NCI-H460 (cell line): ENCODE results near the gene LIX1L. TPM values are rescaled to one million over a fixed set of nuclear protein-coding genes. Genes with fewer than 3 reads are reported as not detected.

Experiments used
- DNase-seq: peaks from one replicate; pipeline ENCODE4 v3.0.0-alpha.2; 2016; ENCODE audit warnings: low read depth; ENCODE audit errors: extremely low read depth
- total RNA-seq: library from RNA; depleted of rRNA; stranded (reverse); fragments of >200 nt; shearing (Covaris generic); gene quantifications from 2 replicates; pipeline ENCODE4 v1.2.3, GENCODE V29; 2014

Gene LIX1L
- total RNA-seq, 1 experiment from 2014 or later: 51.0 TPM

DNA sequence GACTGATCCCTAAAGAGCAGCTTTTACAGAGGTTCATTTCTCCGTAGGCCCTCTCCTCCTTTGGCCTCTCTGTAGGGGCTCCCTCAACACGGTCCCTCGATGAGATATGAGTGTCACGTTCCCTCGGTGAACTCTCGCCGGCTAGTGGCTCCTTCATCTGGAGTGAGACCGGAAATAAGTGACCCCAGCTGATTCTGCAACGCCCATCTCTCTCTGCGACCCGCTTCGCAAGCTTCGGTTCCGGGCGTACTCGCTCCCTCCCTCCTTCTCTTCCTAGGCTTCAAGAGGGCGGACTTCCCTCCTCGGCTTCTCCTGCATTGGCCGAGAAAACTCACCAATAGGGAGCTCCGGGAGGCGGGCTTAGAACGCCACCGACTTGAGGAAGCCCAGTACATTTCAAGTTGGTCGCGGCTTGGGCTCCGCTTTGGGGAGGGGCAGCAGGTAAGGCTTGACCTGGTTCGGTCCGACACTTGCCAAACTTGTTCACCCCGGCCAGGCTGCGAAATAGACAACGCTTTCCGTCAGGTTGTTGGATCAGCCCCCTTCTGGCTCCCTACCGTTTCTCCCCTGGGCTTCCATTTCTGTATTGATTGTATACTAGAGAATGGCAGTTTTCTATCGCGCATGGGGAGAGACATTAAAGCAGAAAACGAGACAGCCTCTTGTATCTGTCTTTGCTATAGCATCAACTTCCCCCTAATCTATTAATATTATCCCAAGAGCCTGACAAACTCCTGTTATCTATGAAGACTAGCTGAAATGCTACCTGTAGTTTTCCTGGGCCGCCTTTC lies 6.7 kb upstream of the LIX1L start, which contains the start of the genes ANKRD34A and POLR3GL:
TSS of gene ANKRD34A (minus strand) at position 248 of the 791 bp plus-strand sequence. CDS start 2,816 bp downstream, outside the sequence.
TSS of gene POLR3GL (plus strand) at position 363 of the 791 bp plus-strand sequence. CDS start 10,176 bp downstream, outside the sequence.
- DNase-seq: peak; percentile 96

DNA sequence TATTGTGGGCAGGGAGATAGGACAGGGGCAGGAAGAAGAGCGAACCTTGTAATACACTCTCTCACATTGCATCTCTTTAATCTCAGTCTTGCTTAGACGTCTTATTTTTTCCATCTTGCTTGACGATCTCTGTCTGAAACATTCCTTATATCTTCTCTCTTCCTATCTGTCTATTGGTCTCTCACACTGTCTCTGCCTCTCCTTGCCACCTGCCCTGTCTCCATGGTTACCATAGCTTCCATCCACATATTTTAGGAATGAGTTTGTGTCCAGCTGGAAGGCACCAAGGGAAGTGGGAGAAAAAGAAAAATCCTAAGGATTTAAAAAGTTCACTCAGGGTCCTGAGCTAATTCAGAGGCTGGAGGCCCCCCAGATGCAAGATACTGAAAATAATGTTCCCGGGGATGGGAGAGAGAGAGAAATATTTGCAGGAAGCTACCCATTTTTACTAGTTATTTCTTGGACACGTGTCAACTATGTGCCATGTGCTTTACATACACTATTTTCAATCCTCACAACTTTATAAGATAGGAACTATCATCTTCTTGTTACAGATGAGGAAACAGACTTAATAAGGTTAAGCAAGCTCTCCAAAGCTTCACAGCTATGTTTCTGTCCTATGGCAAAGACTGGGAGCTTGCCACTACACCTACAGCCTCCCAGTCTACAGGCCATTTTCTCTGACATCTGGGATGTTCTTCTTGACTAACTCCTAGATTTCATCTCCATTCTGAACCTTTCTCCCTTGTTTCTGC lies 5.6 kb upstream of the LIX1L start:
- no peak for DNase-seq

GRCh38 chr1:145962157-145963102 lies 4.6 kb upstream of the LIX1L start:
- DNase-seq: no peak

DNA sequence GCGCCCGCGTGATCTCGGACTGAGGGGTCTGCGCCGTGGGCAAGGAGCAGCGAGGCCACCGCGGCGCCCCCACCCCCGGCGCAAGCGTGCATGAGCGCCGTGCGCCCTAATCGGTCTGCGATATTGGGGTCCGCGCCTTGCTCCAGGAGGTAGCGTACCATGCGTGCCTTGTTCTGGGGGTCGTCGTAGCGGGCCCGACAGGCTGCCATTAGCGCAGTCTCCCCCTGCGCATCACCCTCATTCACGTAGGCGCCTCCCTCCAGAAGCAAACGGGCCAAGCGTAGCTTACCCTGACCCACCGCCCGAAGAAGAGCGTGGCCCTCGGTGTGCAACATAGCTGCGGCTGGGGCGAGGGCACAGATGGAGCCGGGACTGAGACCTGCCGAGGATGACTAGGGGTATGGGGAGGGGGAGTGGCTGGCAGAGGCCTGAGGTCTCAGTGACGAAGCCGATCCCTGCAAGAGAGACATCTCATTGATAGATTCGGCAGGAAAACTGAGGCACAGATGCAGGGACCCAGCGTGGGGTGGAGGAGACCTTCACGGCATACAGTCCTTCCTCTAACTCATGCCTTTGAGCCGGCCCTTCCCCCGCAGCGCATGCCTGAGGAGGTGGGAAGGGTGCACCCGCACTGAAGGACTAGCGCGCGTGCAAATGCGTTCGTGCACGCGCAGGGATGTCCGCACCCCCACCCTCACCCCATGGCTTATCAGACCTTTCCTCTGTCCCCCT lies 3.8 kb upstream of the LIX1L start:
- no peak for DNase-seq

DNA sequence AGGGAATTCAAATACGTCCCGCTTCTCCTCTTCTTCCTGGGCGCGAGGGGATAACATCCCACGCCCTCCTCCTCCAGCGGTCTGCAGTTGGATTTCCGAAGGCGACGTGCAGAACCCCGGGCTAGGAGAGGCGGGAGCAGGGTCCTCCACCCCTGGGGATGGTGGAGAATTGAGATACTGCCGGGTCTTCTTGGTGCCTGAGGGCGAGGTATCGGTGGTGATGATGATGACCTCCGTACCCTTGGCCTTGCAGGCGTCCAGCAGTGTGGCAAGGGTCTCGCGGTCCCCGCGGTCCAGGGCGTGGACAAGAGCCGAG lies 3.2 kb upstream of the LIX1L start:
- DNase-seq: no peak

GRCh38 chr1:145960468-145961108 lies 2.8 kb upstream of the LIX1L start:
- no peak for DNase-seq

GRCh38 chr1:145959957-145960467 lies 2.2 kb upstream of the LIX1L start:
- no peak for DNase-seq

DNA sequence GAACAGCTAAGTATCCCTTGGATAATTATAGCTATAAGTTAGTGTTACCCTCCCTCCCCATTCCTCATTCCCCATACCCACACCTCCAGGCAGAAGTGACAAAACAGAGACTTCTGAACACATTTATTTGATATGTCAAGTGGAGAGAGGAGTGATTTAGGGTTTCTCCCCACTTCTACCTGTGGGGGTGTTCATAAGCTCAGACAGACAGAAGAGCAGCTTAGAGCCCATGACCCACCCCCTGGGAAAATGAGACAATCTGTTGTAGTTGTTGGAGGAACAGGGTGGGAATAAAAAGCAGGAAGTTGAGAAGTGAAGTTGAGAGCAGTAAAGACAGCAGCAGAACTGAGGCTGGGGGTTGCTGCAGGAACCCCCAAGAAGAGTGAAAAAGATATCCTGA lies 1.5 kb upstream of the LIX1L start:
- DNase-seq: no peak

- no peak for DNase-seq
Measured at GRCh38 chr1:145958734-145959133, 917 bp upstream of the LIX1L start.

DNA sequence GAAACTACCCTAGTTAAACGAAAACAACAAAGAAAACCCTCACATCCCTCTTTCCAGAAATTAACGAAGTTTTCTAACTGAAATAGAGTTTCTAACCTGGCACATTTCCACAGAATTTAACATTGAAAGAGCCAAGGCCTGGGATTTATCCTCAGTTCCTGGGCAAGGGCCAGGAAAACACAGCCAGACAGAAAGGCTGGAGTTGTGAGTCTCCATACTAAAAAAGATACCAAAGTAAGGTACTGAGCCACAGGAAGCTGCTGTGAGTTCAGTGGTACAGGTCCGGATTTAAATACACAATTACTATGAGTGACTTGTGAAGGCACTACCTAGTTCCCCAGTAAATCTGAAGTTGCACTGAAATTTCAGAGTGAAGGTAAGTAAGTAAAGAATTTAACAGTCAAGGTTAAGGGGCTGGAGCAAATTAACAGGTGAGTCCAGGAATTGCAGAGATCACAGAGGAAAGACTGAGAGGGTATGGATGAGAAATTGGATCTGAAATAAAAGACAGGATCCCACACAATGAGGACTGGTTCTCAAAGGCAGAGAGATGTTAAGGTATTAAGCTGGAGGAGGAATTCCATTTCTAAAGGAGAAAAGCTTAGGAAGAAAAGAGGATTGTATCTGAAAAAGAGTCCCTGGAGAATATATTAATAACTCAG lies 905 bp downstream of the LIX1L start:
- no peak for DNase-seq

DNA sequence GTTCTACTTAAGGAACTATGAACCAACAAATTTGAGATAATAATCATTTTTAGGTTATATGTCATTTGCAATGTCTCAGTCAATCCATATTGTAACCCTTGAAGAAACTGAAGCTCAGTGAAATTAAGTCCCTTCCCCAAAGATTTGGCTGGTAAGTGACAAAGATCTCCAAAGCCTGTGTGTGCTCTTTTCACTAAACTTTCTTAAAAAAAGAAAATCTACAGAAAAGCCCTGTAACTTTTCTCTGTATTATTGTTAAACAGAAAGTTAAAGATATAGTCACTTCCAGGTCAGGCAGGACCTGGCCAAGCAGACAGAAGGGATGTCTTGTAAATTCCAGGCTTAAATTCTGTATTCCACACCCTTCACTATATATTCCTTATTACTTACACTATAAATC lies 1.5 kb downstream of the LIX1L start:
- no peak for DNase-seq

DNA sequence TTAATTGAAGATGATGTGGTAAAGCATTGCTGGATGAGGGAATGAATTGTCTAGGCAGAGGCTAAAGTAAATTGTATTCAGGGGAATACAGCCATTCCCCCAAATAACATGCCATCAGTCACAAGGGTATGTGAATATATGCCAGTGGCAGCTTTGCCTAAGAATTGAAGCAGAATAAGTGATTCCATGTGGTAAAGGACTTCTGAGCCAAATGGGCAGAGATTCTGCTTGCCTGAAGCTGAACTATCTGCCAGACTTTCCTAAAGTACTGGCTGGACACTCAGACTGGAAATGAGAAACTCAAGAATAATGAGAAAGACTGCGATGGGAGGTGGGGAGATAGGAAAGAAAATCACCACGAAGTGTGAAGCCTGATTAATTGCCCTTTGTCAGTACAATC lies 2.4 kb downstream of the LIX1L start:
- DNase-seq: no peak

- no peak for DNase-seq
Measured at GRCh38 chr1:145953861-145954260, 4.0 kb downstream of the LIX1L start.

GRCh38 chr1:145952903-145953302 lies 4.9 kb downstream of the LIX1L start:
- no peak for DNase-seq

- DNase-seq: no peak
Measured at GRCh38 chr1:145951526-145951925, 6.3 kb downstream of the LIX1L start.

- no peak for DNase-seq
Measured at GRCh38 chr1:145949219-145949618, 8.6 kb downstream of the LIX1L start.

DNA sequence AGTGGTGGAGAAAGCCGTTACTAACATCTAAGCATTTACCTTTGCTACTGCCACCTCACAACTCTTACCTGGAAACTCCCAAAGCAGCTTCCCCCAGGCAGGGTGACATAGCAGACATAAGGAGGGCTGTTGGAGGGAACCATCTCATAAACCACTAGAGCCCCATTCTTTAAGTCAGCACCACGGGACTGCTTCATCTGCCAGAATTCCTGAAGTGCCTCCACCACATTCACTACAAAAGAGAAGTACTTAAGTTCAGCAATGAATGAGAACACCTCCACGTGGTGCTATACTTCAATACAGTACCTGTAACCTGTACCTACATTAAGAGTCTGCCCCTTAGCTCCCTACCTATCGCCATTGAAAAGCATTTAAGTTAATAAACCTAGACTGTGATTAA lies 10.3 kb downstream of the LIX1L start:
- no peak for DNase-seq

DNA sequence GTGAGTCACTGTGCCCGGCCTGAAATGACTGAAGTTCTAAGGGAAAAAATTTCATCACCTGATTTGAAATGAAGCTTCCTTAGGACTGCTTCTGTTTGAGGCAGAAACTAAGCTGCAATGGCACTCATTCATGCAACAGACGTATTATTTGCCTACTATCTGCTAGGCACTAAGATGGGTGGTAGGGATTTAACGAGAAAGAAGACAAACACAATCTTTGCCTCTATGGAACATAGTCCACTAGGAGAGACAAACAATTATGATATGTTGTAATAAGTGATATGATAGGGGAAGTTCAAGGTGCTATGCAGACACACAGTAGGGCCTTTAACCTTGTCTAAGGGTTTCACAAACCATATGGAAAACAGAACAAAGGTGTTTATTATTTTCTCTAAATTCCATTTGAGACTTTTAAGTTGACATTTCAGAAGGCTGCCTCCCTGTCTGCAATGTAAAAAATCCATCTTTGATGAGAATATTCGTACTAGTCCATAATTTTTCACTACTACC lies 11.3 kb downstream of the LIX1L start:
- no peak for DNase-seq

GRCh38 chr1:145944532-145944931 lies 13.3 kb downstream of the LIX1L start:
- no peak for DNase-seq
